HG02973 (cell line): ENCODE data around the gene GRIK4.
"Not testable (repeated sequence)": the region's sequence is repeated elsewhere in the genome, so short reads cannot be mapped to it uniquely, and the experiment has no call there.

ENCODE experiments used
- ATAC-seq: cut with Tn5 transposase; IDR thresholded peaks from one replicate; pipeline ENCODE4 v1.9.1; 2021; ENCODE audit warnings: moderate library complexity; ENCODE audit not compliant: unreplicated experiment

Gene GRIK4

DNA sequence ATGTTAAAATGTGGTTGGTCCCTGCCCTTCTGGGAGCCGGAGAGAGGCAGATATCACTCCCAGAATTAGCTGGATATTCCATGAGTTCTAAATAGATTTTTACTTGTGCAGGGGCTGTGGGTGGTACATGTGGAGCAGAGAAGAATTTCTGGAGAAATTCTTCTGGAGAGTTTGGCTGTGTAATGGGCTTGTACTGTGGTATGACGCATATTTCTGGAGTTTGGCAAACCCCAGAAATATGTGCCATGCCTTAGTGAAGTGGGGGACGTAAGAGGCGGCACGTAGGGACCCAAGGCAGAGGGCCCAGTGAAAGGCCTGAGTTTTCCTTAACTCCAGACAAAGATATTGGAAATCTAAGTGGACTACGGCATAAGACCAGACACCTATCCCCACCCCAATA is 461.1 kb downstream of the GRIK4 start:
- ATAC-seq, result no peak

GRCh38 chr11:120973501-120973900 is 462.0 kb downstream of the GRIK4 start:
- no peak for ATAC-seq

GRCh38 chr11:120974466-120974865 is 462.9 kb downstream of the GRIK4 start:
- ATAC-seq, result no peak

DNA sequence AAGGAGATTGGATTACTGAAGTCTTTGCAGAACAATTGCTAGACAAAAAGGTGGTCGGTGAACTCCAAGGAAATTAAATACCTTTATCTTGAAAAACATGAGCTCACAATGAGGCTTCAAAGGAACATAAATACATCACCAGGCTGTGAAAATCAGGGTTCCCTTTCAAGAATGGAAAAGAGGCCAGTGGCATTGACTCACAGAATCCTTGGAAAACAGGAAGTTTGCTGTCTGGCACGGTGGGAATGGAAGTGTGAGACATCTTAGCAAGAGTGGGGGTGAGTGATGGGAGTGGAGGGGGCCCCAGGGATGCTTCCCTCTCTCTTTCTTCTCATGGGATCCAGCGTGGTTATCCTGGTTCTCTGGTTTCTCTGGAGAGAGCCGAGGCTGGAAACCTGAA is 463.4 kb downstream of the GRIK4 start:
- no peak for ATAC-seq

DNA sequence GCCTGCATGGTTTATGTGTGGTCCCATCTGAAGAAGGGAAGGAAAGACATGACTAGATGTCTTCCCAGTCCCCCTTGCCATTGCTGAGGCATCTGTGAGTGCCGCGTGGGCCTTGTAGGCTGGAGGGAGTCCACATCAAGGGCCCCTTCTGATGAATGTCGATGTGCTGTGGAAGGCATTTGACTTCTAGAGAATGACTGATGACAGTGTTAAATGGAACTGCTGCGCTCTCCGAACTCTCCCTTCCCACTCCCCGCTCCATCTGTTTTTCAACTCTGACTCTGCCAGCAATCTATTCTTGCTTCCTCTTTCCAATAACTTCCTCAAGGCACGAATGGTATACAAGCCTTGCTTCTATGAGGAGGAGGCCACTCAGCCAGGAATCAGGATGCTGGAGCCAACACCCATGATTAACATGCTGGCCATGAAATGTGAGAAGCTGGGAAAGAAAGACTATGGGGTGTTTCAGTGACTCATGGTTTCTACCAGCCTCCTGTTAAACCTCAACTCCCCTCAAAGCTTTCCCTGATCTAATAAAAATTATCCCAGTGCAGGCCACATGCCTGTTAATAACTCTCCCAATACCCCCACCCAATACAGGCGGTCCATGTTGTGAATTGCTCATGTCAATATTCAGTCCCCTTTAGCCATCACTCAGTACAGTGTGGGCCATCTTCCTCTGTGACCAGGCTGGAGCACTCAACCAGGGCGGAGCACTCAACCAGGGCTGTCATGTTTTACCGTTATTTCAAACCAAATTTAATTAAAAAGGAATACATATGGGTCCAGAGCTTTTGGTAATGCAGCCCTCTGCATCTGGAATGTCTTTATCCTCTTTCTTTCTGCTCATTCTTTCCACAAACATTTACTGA is 466.0 kb downstream of the GRIK4 start:
- ATAC-seq, result no peak

DNA sequence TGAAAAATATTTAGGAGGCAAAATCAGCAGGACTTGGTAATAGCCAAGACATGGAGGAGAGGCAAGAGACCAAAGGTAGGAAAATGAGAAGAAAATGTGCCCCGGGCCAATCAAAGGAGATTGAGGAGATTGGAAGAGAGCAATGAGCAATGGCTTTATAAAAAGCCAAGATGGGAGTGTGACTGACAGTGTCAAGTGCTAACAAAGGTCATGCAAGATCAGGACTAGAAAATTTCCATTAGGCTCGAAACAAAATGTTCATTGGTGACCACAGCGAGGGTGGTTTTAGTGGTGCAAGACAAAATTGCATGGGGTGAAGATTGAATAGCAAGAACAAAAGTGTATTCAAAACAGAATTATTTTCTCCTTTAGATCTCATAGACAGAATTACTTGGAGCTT is 467.2 kb downstream of the GRIK4 start:
- ATAC-seq, result no peak

DNA sequence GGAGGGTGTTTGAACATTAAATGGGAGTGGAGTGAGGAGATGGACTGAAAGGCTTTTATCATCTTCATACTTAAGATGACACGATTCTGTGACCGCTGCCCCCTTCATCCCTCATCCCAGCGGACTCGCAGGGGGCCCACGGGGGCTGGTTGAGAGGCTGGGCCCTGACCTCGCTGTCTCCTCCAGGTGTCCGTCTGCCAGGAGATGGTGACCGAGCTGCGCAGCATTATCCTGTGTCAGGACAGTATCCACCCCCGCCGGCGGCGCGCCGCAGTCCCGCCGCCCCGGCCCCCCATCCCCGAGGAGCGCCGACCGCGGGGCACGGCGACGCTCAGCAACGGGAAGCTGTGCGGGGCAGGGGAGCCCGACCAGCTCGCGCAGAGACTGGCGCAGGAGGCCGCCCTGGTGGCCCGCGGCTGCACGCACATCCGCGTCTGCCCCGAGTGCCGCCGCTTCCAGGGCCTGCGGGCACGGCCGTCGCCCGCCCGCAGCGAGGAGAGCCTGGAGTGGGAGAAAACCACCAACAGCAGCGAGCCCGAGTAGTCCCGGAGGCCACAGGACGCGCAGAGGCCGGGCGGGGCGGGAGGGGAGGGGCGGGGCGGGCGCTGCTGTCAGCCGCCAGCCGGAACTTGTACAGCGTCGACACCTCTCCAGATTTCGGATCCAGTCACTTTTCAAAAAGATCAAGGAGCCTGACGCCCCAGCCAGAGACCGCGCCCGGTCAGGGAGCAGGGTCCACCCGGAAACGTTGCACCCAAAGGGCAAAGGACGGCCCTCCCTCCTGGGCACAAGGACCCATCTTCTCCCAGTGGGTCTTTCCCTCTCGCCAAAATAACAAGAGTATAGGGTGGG is 474.4 kb downstream of the GRIK4 start:
- ATAC-seq, result no peak

DNA sequence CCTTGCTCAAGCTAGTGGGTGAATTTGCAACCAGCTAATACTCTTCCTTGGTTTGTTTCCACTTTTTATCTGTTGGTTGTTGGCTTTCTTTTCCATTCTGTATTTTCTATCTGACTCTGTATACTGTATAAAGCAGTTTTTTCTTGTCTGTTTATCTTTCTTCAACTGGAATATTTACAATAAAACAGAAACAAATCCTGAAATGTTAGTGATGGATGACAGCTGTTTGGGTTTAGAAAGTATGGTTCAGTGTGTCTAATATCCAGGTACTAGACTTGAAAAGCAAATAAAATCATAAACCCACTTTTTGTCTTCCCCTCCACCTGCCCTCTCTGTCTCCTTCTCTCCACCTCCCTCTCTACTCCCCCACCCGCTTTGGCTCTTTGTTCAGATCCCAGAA is 477.1 kb downstream of the GRIK4 start:
- ATAC-seq, result no peak

- no peak for ATAC-seq
Measured at GRCh38 chr11:120991830-120992686, 480.5 kb downstream of the GRIK4 start.

DNA sequence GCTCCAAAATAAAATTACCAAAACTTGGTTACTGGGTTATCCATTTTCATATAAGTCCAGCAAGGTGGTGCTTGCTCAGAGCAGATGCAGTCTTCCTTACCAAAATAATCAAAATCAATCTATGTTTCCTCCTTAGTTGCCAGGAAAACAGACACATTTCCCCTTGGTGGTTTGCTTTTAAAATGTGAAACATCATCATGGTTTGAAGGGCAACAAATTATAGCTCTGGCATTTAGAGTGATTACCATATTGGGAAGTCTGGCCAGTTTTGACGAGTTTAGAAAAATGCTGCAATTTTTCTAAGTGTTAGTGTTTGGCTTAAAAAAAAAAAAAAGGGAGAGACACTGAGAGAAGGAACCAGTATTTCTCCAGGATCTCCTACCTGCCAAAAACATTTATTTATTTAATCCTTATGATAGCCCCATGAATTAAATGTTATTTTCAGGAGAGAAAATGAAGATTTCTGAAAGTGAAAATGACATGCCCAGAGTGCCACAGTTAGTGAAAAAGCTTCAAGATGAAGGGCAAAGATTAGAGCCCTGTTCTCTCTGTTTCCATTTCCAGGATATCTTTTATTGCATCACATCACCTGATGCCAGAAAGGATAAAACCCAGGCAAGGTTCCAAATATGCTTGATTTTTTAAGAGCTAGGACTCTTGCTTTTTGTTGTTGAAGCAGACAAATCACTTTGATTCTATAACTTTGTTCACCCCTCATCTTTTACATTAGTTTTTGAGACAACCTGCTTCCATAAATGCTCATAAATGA is 482.7 kb downstream of the GRIK4 start:
- ATAC-seq, result no peak

GRCh38 chr11:120995184-120995583 is 483.6 kb downstream of the GRIK4 start:
- ATAC-seq, result no peak

GRCh38 chr11:120996973-120997372 is 485.4 kb downstream of the GRIK4 start:
- ATAC-seq, result no peak

DNA sequence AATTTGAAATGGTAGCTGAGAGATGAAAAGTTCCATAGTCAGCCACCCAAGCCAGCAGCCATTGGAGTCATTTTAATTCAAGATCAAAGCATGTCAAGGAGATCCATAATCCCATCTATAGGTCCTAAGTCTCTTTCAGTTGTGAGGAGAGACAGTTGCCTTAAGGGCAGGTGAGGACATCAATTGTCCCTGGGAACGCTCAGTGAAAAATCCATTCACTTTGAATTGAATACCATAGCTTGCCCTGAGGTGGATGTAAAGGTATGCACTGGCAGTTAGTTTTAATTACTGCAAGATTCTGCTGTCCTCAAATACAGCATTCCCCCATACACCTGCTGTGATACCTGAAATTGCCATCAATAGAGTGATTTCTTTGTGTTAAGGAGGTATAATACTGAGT is 487.0 kb downstream of the GRIK4 start:
- no peak for ATAC-seq

DNA sequence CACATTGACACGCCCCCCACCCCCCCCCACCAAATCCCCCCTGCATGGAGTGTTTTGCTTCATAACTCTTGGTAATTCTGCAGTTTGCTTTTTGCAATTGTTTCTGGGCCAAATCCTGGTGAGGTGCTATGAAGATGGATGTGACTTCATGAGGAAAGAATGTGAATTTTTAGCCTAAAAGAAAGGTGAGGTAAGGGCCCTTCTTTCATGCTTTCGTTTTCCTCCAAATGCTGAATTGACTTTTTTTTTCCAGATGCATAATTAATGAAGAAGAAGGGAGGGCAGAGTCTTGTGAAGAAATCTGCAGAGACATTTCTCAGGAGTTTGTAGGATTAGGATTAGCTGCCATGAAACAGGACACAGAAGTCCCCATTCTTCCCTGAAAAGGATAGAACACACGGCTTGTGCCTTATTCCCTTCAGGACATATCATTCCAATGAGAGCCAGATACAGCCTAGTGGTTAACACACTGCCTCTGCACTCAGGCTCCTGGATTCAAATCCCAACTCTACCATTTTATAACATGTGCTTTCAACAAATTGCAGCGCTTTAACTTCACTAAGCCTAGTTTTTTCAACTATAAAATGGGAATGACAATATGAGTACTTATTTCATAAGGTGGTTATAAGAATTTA is 492.8 kb downstream of the GRIK4 start:
- ATAC-seq, result no peak

- ATAC-seq, result no peak
Measured at GRCh38 chr11:121006922-121007321, 495.4 kb downstream of the GRIK4 start.

DNA sequence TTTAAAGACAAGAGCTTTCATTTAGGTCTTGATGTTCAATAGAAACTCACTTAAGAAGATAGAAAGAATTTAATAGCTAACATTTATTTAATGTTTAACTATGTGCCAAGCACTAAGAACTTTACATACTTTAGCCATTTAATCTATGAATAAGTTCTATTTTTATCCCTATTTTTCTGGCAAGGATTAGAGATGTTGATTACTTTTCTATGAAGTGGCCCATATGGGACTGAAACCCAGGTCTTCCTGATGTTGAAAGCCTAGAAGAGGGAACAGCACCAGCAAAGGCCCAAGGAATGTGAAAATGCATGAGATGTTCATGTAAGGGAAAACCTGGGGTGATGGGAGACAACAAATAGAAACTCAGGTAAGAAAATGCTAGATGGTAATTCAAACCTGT is 497.0 kb downstream of the GRIK4 start:
- no peak for ATAC-seq

DNA sequence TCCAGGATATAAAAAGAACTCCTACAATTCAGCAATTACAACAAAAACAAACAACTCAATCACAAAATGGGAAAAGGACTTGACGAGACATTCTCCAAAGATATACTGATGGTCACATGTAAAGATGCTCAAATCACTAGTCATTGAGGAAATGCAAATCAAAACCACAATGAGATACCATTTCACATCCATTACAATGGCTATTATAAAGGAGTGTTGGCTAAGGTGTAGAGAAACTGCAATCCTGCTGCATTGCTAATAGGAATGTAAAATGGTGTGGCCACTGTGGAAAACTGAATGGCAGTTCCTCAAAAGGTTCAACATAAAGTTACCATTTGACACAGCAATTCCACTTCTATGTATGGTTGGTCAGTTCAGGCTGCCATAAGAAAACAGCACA is 500.5 kb downstream of the GRIK4 start:
- no peak for ATAC-seq

DNA sequence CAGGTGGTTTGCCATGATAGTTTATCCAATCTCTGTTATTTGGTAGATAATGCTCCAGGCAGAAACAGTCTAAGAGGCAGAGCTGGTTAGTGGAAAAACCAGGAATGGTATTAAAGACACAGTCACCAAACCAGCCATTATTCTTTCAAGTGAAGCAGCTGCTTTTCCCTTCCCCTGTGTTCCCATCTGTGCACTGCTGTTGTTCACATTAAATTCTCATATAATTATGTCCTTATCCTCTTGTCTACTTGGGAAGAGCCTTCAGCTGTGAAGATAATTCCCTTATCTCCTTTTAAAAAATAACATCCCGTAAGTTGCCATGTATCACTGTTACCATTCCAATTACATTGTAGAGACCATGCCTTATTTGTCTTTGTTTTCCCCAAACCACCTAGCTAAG is 507.2 kb downstream of the GRIK4 start:
- ATAC-seq, result no peak

DNA sequence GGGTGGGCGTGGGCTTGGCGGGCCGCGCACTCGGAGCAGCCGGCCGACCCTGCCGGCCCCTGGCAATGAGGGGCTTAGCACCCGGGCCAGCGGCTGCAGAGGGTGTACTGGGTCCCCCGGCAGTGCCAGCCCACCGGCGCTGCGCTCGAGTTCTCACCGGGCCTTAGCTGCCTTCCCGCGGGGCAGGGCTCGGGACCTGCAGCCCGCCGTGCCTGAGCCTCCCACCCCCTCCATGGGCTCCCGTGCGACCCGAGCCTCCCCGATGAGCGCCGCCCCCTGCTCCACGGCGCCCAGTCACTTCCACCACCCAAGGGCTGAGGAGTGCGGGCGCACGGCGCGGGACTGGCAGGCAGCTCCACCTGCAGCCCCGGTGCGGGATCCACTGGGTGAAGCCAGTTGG is 510.2 kb downstream of the GRIK4 start:
- ATAC-seq, result not testable (repeated sequence)
